GM10248 (cell line): ENCODE results near the gene LY6G6C.

ENCODE experiments used
- CTCF ChIA-PET: fragments of 300-600 bp; sonication (Branson Sonifier 250); formaldehyde crosslinking; extraction: SDS; loops from one replicate; lab custom pipeline; 2021; ENCODE audit warnings: antibody characterized with exemption; lab: Yijun Ruan, JAX
- POLR2A ChIA-PET: fragments of 350-650 bp; sonication (Branson Sonifier 250); formaldehyde crosslinking; extraction: SDS; loops from one replicate; lab custom pipeline; 2020; ENCODE audit warnings: antibody characterized with exemption; lab: Yijun Ruan, JAX
- DNase-seq: peaks from one replicate; pipeline ENCODE4 v3.0.0; 2012; ENCODE audit errors: extremely low spot score
- TF ChIP-seq, protein P1 (sequence below): IDR thresholded peaks from 2 replicates; pipeline ENCODE4 v1.5.1; 2012; ENCODE audit warnings: mild to moderate bottlenecking, low read depth; ENCODE audit errors: extremely low read depth, missing control alignments, control extremely low read depth

Gene LY6G6C

GRCh38 chr6:31693535-31693934 lies 28.0 kb downstream of the LY6G6C start:
- CTCF ChIA-PET, result interaction anchor here (0.8 to 6.1 kb wide), 7 partner anchors 9 to 76 kb away, joined by 3 to 26 read pairs (median 6); partner anchors contain the start of genes ABHD16A, DDAH2, GPANK1 and LY6G5C
- TF ChIP-seq, protein P1, sequence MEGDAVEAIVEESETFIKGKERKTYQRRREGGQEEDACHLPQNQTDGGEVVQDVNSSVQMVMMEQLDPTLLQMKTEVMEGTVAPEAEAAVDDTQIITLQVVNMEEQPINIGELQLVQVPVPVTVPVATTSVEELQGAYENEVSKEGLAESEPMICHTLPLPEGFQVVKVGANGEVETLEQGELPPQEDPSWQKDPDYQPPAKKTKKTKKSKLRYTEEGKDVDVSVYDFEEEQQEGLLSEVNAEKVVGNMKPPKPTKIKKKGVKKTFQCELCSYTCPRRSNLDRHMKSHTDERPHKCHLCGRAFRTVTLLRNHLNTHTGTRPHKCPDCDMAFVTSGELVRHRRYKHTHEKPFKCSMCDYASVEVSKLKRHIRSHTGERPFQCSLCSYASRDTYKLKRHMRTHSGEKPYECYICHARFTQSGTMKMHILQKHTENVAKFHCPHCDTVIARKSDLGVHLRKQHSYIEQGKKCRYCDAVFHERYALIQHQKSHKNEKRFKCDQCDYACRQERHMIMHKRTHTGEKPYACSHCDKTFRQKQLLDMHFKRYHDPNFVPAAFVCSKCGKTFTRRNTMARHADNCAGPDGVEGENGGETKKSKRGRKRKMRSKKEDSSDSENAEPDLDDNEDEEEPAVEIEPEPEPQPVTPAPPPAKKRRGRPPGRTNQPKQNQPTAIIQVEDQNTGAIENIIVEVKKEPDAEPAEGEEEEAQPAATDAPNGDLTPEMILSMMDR, result no peak
- POLR2A ChIA-PET, result interaction anchor here (0.6 to 0.7 kb wide), 3 partner anchors 20 to 183 kb away, joined by 3 to 5 read pairs (median 4); no protein-coding TSS in a partner anchor
- DNase-seq, result no peak

DNA sequence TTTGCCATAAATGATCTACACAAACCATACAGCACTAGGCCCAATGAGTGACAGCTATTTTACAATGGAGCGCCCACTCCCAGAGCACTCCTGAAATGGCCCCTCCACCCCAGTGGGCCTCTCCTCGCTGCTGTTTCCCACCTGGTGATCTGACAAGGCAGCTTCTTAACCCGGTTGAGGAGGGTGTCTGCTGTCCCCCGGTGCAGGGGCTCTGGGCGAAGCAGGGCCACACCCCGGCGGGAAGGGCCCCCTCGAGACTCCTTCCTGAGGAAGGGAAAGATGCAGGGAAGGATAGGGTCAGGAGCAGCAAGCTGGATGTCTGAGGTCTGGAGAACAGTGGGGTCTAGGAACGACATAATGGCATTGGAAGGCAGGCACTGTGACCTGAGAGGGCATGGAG lies 28.7 kb downstream of the LY6G6C start:
- TF ChIP-seq, protein P1, result no peak
- no peak for DNase-seq
- ChIA-PET POLR2A (interaction anchor here (0.6 kb wide), 1 partner anchor 45 kb away, joined by 3 read pairs; no protein-coding TSS in a partner anchor), CTCF (interaction anchor here (1.0 to 6.1 kb wide), 8 partner anchors 9 to 103 kb away, joined by 3 to 26 read pairs (median 6); partner anchors contain the start of genes ABHD16A, DDAH2, GPANK1 and LY6G5C)

DNA sequence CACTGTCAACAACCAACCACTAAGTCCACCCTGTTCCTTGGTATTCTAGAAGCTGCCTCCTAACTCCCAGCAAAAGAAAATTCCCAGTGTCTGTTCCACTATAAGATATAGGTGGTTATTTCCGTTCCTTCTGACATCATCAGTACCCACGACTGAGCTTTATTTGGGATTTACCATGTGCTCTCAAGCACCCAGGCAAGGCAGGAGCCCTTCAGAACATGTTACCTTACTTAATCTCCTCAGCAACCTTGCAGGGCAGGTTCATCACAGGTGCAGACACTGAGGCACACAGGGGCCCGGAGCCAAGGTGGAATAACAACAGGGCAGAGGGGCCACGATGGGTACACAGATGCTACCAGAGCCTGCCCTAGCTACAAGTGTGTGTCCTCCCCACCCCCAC lies 29.2 kb downstream of the LY6G6C start:
- DNase-seq, result no peak
- POLR2A ChIA-PET, result interaction anchor here (0.5 to 1.3 kb wide), 3 partner anchors 46 to 218 kb away, joined by 3 read pairs; partner anchors contain the start of gene HSPA1B
- CTCF ChIA-PET, result interaction anchor here (1.0 to 6.1 kb wide), 5 partner anchors 10 to 104 kb away, joined by 3 to 26 read pairs (median 5); partner anchors contain the start of genes ABHD16A, LY6G5C and VARS1
- TF ChIP-seq, protein P1, result no peak

GRCh38 chr6:31691564-31692108 lies 29.9 kb downstream of the LY6G6C start:
- TF ChIP-seq, protein P1, result no peak
- ChIA-PET POLR2A (interaction anchor here (0.5 to 1.3 kb wide), 2 partner anchors 136 to 219 kb away, joined by 3 read pairs; partner anchors contain the start of gene HSPA1B), CTCF (interaction anchor here (1.0 to 6.1 kb wide), 5 partner anchors 11 to 104 kb away, joined by 3 to 26 read pairs (median 11); partner anchors contain the start of genes LY6G5C, LY6G6D and VARS1)
- no peak for DNase-seq

GRCh38 chr6:31691078-31691463 lies 30.5 kb downstream of the LY6G6C start:
- ChIA-PET CTCF (interaction anchor here (1.5 to 6.1 kb wide), 5 partner anchors 7 to 79 kb away, joined by 3 to 26 read pairs (median 11); partner anchors contain the start of genes LY6G5C and LY6G6D), POLR2A (no interaction called here)
- no peak for DNase-seq

More at GRCh38 chr6:31691078-31691463, 30.5 kb downstream of the LY6G6C start:
- TF ChIP-seq, protein P1, result no peak
